A673 (cell line): Measurements from ENCODE around the gene SGK1. TPM values are rescaled to one million over a fixed set of nuclear protein-coding genes. Genes with fewer than 3 reads are reported as not detected.

Experiments used
- BruUV-seq: library from RNA; stranded (reverse); fragments of 400-500 nt; replicated peaks from 2 replicates; lab custom pipeline; 2021; lab: Mats Ljungman, UMichigan
- CTCF ChIA-PET: fragments of 300-600 bp; sonication (Branson Sonifier 250); formaldehyde crosslinking; loops from one replicate; lab custom pipeline; 2022; ENCODE audit warnings: antibody characterized with exemption; lab: Charles Lee
- POLR2A ChIA-PET: fragments of 300-600 bp; sonication (Branson Sonifier 250); formaldehyde crosslinking; loops from one replicate; lab custom pipeline; 2022; ENCODE audit warnings: antibody characterized with exemption; ENCODE audit not compliant: low non-redundant PET; lab: Charles Lee
- DNase-seq: peaks from one replicate; pipeline ENCODE4 v3.0.0-alpha.2; 2015; ENCODE audit warnings: low spot score
- H3K27ac ChIP-seq: fragments of 200-600 bp; sonication (generic); 2 replicates; pipeline ENCODE4 v1.5.1; 2016; ENCODE audit warnings: mixed run types, low read depth, mild to moderate bottlenecking, mixed read lengths, antibody characterized with exemption, low read length; ENCODE audit not compliant: poor library complexity, severe bottlenecking
- H3K27me3 ChIP-seq: fragments of 200-600 bp; sonication (generic); replicated peaks from 2 replicates; pipeline ENCODE4 v1.6.1; 2017; ENCODE audit warnings: mixed run types, low read depth, mild to moderate bottlenecking, mixed read lengths, antibody characterized with exemption, low read length; ENCODE audit not compliant: insufficient read depth, poor library complexity
- H3K36me3 ChIP-seq: fragments of 200-600 bp; sonication (generic); 2 replicates; pipeline ENCODE4 v1.6.1; 2016; ENCODE audit warnings: mixed run types, mild to moderate bottlenecking, mixed read lengths, antibody characterized with exemption, low read length; ENCODE audit not compliant: insufficient read depth, poor library complexity, severe bottlenecking
- H3K4me1 ChIP-seq: fragments of 200-600 bp; sonication (generic); 2 replicates; pipeline ENCODE4 v1.6.1; 2017; ENCODE audit warnings: mixed run types, mild to moderate bottlenecking, mixed read lengths, antibody characterized with exemption, low read length; ENCODE audit not compliant: insufficient read depth, poor library complexity, severe bottlenecking
- H3K4me3 ChIP-seq: fragments of 200-600 bp; sonication (generic); 2 replicates; pipeline ENCODE4 v1.5.1; 2016; ENCODE audit warnings: low read depth, mixed run types, mild to moderate bottlenecking, mixed read lengths, low read length; ENCODE audit not compliant: poor library complexity, severe bottlenecking
- H3K9me3 ChIP-seq: fragments of 200-600 bp; sonication (generic); 2 replicates; pipeline ENCODE4 v1.6.1; 2016; ENCODE audit warnings: mixed run types, low read depth, mild to moderate bottlenecking, mixed read lengths, antibody characterized with exemption, low read length; ENCODE audit not compliant: poor library complexity, severe bottlenecking
- EZH2 ChIP-seq: fragments of 200-600 bp; sonication (generic); IDR thresholded peaks from 2 replicates; pipeline ENCODE4 v1.6.1; 2017; ENCODE audit warnings: borderline replicate concordance, low read depth, mild to moderate bottlenecking, mixed read lengths, antibody characterized with exemption, low read length; ENCODE audit not compliant: poor library complexity, severe bottlenecking
- intact Hi-C: fragments of 100-400 bp; cut with micrococcal nuclease; formaldehyde crosslinking; loops from one replicate; pipeline ENCODE4 v1.10.0; 2022; ENCODE audit not compliant: unreplicated experiment
- total RNA-seq: library from RNA; stranded (reverse); gene quantifications from 2 replicates; pipeline ENCODE4 v1.2.3, GENCODE V29; 2021
- TF ChIP-seq, protein P1 (sequence below): fragments of 300-800, 200-600 bp; sonication (generic); conservative IDR thresholded peaks from 2 replicates; pipeline ENCODE4 v1.5.1; 2017; ENCODE audit warnings: low read depth, mild to moderate bottlenecking, antibody characterized with exemption, low read length, moderate library complexity, mixed read lengths

SGK1 gene
- total RNA-seq, 1 experiment from 2014 or later: 73.3 TPM

DNA sequence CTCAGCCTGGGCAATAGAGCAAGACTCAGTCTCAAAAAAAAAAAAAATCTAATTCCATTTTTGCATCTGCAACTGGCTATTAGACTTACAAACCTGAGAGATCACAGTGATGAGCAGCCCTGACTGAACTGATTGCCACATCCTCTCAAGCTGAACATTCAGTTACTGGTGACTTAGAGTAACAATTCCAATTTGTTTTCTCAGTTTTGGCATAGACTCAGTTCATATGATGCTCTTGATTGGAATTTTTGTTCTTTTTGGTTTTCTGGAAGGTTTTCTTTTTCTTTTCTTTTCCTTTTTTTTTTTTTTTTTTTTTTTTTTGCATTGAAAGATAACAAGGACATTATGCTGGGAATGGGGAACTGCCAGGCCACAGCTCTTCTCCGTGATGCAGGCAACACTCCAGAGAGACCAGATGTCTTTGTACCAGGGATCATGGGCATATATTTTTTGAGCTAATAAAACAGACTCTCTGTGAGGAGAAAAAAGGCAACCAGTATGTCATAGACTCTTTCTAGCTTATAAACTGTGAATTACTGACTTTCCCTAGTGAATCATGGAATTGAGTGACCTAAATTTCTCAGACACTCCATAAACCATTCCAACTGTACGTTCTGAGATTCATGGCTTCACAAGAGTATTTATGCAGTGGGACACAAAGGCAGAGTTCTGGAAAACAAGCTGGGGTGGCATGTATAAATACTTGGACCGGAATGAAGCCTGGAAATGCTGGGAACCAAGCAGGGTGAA, 179.5 kb downstream of the SGK1 start:
- no peak for DNase-seq
- Histone ChIP-seq H3K4me1 (peaks cover 5% of the 10 kb centered on the region), H3K36me3 (no peaks in the 10 kb centered on the region), H3K4me3 (no peak overlapping the region), H3K27me3 (no peaks in the 10 kb centered on the region), H3K9me3 (no peaks in the 10 kb centered on the region), H3K27ac (no peak overlapping the region)
- intact Hi-C loops: no loop called here
- ChIA-PET CTCF (interaction anchor here (0.7 kb wide), 2 partner anchors 744 to 832 kb away, joined by 3 to 8 read pairs; no protein-coding TSS in a partner anchor), POLR2A (no interaction called here)
- no TSS peak for BruUV-seq
- TF ChIP-seq EZH2: no peak
- TF ChIP-seq, protein P1, sequence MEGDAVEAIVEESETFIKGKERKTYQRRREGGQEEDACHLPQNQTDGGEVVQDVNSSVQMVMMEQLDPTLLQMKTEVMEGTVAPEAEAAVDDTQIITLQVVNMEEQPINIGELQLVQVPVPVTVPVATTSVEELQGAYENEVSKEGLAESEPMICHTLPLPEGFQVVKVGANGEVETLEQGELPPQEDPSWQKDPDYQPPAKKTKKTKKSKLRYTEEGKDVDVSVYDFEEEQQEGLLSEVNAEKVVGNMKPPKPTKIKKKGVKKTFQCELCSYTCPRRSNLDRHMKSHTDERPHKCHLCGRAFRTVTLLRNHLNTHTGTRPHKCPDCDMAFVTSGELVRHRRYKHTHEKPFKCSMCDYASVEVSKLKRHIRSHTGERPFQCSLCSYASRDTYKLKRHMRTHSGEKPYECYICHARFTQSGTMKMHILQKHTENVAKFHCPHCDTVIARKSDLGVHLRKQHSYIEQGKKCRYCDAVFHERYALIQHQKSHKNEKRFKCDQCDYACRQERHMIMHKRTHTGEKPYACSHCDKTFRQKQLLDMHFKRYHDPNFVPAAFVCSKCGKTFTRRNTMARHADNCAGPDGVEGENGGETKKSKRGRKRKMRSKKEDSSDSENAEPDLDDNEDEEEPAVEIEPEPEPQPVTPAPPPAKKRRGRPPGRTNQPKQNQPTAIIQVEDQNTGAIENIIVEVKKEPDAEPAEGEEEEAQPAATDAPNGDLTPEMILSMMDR: no peak

DNA sequence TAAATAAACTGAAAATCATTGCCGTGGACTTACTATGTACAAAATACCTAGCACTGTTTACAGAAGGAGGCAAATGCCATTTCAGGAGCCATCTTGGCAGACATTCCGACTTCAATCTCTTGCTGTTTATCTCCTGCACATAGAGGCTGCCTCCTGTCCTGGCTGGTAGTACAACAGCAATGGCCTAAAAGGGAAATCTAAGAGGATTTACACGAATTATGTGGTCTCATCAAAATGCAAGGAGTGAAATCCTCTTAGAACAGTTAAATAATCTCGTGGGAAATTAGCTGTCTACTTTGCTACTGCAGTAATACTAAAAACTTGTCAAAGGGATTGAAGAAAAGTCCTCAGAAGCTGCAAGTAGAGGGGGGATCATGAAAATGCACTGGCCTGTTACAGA, 183.3 kb downstream of the SGK1 start:
- no peaks in the 10 kb centered on the region for H3K36me3 ChIP-seq
- H3K27me3 ChIP-seq: no peaks in the 10 kb centered on the region
- H3K4me3 ChIP-seq: no peak overlapping the region
- no peak overlapping the region for H3K27ac ChIP-seq
- no peaks in the 10 kb centered on the region for H3K9me3 ChIP-seq
- ChIA-PET CTCF (no interaction called here), POLR2A (no interaction called here)
- H3K4me1 ChIP-seq: peaks cover 5% of the 10 kb centered on the region
- peak; percentile 57 for DNase-seq
- BruUV-seq: no TSS peak
- TF ChIP-seq EZH2: no peak
- TF ChIP-seq, protein P1: no peak
- intact Hi-C loops: no loop called here

DNA sequence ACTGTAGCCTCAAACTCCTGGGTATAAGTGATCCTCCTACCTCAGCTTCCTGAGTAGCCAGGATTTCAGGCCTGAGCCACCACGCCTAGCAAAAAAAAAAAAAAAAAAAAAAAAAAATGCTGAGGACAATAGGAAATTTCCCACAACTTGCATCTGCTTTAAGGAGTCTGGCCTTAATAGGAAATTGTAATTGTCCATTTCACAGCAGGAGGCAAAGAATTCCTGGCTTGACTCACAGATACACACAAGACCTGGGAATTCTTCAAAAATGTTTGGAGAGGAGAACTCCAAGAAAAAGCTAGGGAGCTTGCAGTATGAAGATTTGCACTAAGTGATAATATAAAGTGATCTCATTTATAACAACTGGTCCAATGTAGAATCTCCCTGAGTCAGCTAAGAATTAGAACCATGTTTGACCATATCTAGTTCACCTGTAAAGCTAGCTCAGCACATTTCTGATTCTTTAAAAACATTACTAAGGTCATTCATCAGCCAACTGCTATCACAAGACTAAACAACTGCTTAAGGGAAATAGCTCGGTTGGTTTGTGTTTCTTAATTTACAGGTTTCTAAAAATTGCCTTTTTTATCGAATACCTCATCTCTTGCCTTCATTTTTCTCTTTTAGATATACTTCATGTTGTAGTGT, 185.3 kb downstream of the SGK1 start:
- Histone ChIP-seq H3K4me1 (peaks cover 10% of the 10 kb centered on the region), H3K9me3 (no peaks in the 10 kb centered on the region), H3K4me3 (no peak overlapping the region), H3K27me3 (no peaks in the 10 kb centered on the region), H3K36me3 (no peaks in the 10 kb centered on the region), H3K27ac (no peak overlapping the region)
- TF ChIP-seq, protein P1: no peak
- no peak for TF ChIP-seq EZH2
- no TSS peak for BruUV-seq
- DNase-seq: no peak
- ChIA-PET POLR2A (no interaction called here), CTCF (interaction anchor here (0.7 kb wide), 1 partner anchor 9 kb away, joined by 4 read pairs; no protein-coding TSS in a partner anchor)
- intact Hi-C loops: no loop called here
